ENCODE data around the gene COL21A1.

GRCh38 chr6:56158571-56158970, 88.8 kb downstream of the COL21A1 start:
- TF ChIP-seq GATA2 (IDR thresholded peaks at IDR 0.05; ENCODE audit: low read depth, low read length), result no peak
- TF ChIP-seq GATA3 (IDR thresholded peaks at IDR 0.05; ENCODE audit: low read depth, low read length), result no peak
